ENCODE results near the gene ZNF200. TPM values are rescaled to one million over a fixed set of nuclear protein-coding genes. Genes with fewer than 3 reads are reported as not detected.
A peak's percentile ranks its signal among the peaks of the same experiment; 100 is the strongest.
"Not testable (repeated sequence)": the region's sequence is repeated elsewhere in the genome, so short reads cannot be mapped to it uniquely, and the experiment has no call there.

The ZNF200 gene
- total RNA-seq = 7.2 and 9.5 TPM in 2 replicates

GRCh38 chr16:3234857-3235561 lies at the start of gene ZNF200:
Gene ZNF200 (minus strand): TSS chr16:3235158. CDS start chr16:3233755, 1,403 bp downstream.
- DNase-seq (ENCODE audit: extremely low read depth, low read depth, low spot score) = peak; percentile 68

- DNase-seq (ENCODE audit: extremely low read depth, low read depth, low spot score) = no peak
Observed at GRCh38 chr16:3283543-3284447, 48.8 kb upstream of the ZNF200 start.

GRCh38 chr16:3282730-3283542 lies 48.0 kb upstream of the ZNF200 start, which contains the start of gene ZNF263:
Gene ZNF263 (plus strand): TSS chr16:3283491. CDS start chr16:3283819, 328 bp downstream.
- DNase-seq (ENCODE audit: extremely low read depth, low read depth, low spot score) = no peak

GRCh38 chr16:3282103-3282729 lies 47.3 kb upstream of the ZNF200 start:
- DNase-seq (ENCODE audit: extremely low read depth, low read depth, low spot score) = no peak

GRCh38 chr16:3281222-3281820 lies 46.4 kb upstream of the ZNF200 start:
- DNase-seq (ENCODE audit: extremely low read depth, low read depth, low spot score) = no peak

- DNase-seq (ENCODE audit: extremely low read depth, low read depth, low spot score) = no peak
Observed at GRCh38 chr16:3276679-3277078, 41.7 kb upstream of the ZNF200 start.

GRCh38 chr16:3274947-3275346 lies 40.0 kb upstream of the ZNF200 start:
- DNase-seq (ENCODE audit: extremely low read depth, low read depth, low spot score) = no peak

GRCh38 chr16:3274490-3274889 lies 39.5 kb upstream of the ZNF200 start:
- DNase-seq (ENCODE audit: extremely low read depth, low read depth, low spot score) = no peak

GRCh38 chr16:3271281-3271680 lies 36.3 kb upstream of the ZNF200 start:
- not testable (repeated sequence) for DNase-seq (ENCODE audit: extremely low read depth, low read depth, low spot score)

GRCh38 chr16:3270718-3271117 lies 35.8 kb upstream of the ZNF200 start:
- not testable (repeated sequence) for DNase-seq (ENCODE audit: extremely low read depth, low read depth, low spot score)

GRCh38 chr16:3268294-3268693 lies 33.3 kb upstream of the ZNF200 start:
- DNase-seq (ENCODE audit: extremely low read depth, low read depth, low spot score) = no peak

- no peak for DNase-seq (ENCODE audit: extremely low read depth, low read depth, low spot score)
Observed at GRCh38 chr16:3266873-3267537, 32.0 kb upstream of the ZNF200 start.

GRCh38 chr16:3264137-3265036 lies 29.4 kb upstream of the ZNF200 start:
- DNase-seq (ENCODE audit: extremely low read depth, low read depth, low spot score) = no peak

- DNase-seq (ENCODE audit: extremely low read depth, low read depth, low spot score) = no peak
Observed at GRCh38 chr16:3262517-3262916, 27.6 kb upstream of the ZNF200 start.

GRCh38 chr16:3259836-3260235 lies 24.9 kb upstream of the ZNF200 start:
- DNase-seq (ENCODE audit: extremely low read depth, low read depth, low spot score) = no peak

GRCh38 chr16:3256866-3257465 lies 22.0 kb upstream of the ZNF200 start:
- DNase-seq (ENCODE audit: extremely low read depth, low read depth, low spot score) = no peak

GRCh38 chr16:3256146-3256865 lies 21.3 kb upstream of the ZNF200 start, which contains the start of gene MEFV:
Gene MEFV (minus strand): TSS chr16:3256633. CDS start chr16:3256587, 46 bp downstream.
- DNase-seq (ENCODE audit: extremely low read depth, low read depth, low spot score) = no peak

Data from glomerular endothelial cell (primary cell).